Upper lobe of left lung (tissue), 6 donors: ENCODE data around the gene HSPG2. TPM values are rescaled to one million over a fixed set of nuclear protein-coding genes. Genes with fewer than 3 reads are reported as not detected.
A peak's percentile ranks its signal among the peaks of the same experiment; 100 is the strongest.

Experiments
- ATAC-seq, 2 donors: fragments of 200-7000 bp; cut with Tn5 transposase; one replicate each; pipeline ENCODE4 v1.9.1; 2022; ENCODE audit warnings: mild to moderate bottlenecking in 2 of 2, moderate library complexity in 2 of 2; ENCODE audit not compliant: low FRiP score in 2 of 2
- DNase-seq, 2 donors: peaks; one replicate each; pipeline ENCODE4 v3.0.0-alpha.2; 2019 to 2020
- H3K27ac ChIP-seq, 4 donors: fragments of 200-600 bp; sonication (generic); one replicate each; pipeline ENCODE4 v1.5.1; 2016 to 2019
- H3K27me3 ChIP-seq, 4 donors: fragments of 200-600 bp; sonication (generic); one replicate each; pipeline ENCODE4 v1.5.1; 2017 to 2019
- H3K36me3 ChIP-seq, 4 donors: fragments of 200-600 bp; sonication (generic); one replicate each; pipeline ENCODE4 v1.5.1; 2016 to 2019
- H3K4me1 ChIP-seq, 4 donors: fragments of 200-600 bp; sonication (generic); one replicate each; pipeline ENCODE4 v1.5.1; 2018 to 2019
- H3K4me3 ChIP-seq, 4 donors: fragments of 200-600 bp; sonication (generic); one replicate each; pipeline ENCODE4 v1.5.1; 2017 to 2019; ENCODE audit warnings: mild to moderate bottlenecking in 2 of 4, moderate library complexity in 1 of 4
- H3K9me3 ChIP-seq, 4 donors: fragments of 200-600 bp; sonication (generic); one replicate each; pipeline ENCODE4 v1.5.1; 2018 to 2019
- EP300 ChIP-seq, 4 donors: sonication (generic); formaldehyde crosslinking; IDR thresholded peaks; one replicate each; pipeline ENCODE4 v1.5.1; 2017; ENCODE audit warnings: antibody characterized with exemption in 4 of 4, control low read depth in 2 of 4
- POLR2A ChIP-seq, 4 donors: fragments of 450-650 bp; IDR thresholded peaks; one replicate each; pipeline ENCODE4 v1.5.1; 2016 to 2017; ENCODE audit warnings: antibody characterized with exemption in 4 of 4, mild to moderate bottlenecking in 2 of 4
- POLR2AphosphoS5 ChIP-seq, 2 donors: sonication (generic); formaldehyde crosslinking; IDR thresholded peaks; one replicate each; pipeline ENCODE4 v1.5.1; 2017; ENCODE audit warnings: antibody characterized with exemption in 2 of 2
- WGBS, 2 donors: methylation state at CpG; one replicate each; pipeline ENCODE4 v1.1.5; 2017 to 2018; 5-methylcytosine and 5-hydroxymethylcytosine counted together
- total RNA-seq, 6 donors: library from RNA; depleted of rRNA in 4 of 6; stranded (reverse); fragments of >200 nt in 4 of 6; gene quantifications; one replicate each; pipeline versions ENCODE4 v1.1.0 to v1.2.1, GENCODE V29; 2016 to 2021
- TF ChIP-seq, protein P1 (sequence below), 6 experiments: fragments of 450-650 bp in 4 of 6; fragments of 200-600 bp in 2 of 6; sonication (generic) in 2 of 6; IDR thresholded peaks; one replicate each; pipeline ENCODE4 v1.5.1; 2016 to 2019; ENCODE audit warnings: antibody characterized with exemption in 6 of 6
- donor health status: DM: no; HTN: no; CAD: no; lungs with moderate emphysema.
- donor health status: DM: no; HTN: yes; CAD: no; lungs with severe emphysema.

The HSPG2 gene
- total RNA-seq, 6 donors from 2014 or later: 104 to 433 (median 227) TPM

DNA sequence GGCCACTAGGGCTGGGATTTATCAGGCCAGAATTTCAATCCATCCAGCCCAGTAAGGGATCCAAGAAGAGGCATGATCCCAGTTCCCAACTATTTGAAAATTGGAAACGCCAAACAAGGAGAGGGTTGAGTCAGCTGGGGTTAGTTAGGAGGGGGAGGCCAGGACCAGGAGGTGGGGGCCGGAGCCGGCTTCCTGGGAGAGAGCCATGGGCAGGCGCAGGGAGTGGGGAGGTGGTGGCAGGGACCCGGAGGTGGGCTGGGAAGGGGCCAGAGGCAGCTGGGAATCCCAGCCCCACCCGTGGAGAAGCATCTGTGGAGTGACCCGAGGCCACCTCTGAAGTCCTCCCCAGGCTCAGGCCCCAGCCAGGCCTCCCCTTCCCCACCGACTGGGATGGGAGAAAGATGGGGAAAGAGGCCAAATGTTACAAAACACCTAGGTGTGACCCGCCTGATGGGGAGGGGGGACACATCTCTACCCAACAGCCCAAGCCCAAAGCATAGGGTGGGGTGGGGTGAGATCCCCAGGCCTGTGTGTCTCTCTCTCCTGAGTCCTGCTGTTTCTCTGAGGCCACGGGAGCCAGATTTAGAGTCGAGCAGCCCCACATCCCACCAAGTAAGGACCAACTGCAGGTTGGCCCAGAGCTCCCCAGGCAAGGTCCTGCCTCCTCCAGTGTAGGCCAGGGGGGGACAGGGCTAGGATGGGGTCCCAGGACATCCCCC lies 10.1 kb downstream of the HSPG2 start:
- peaks cover 52 to 61% (median 56%) of the 10 kb centered on the region in 4 donors for H3K4me1 ChIP-seq
- TF ChIP-seq POLR2A (IDR thresholded peaks at IDR 0.05) (no peak), EP300 (IDR thresholded peaks at IDR 0.05) (no peak), POLR2AphosphoS5 (IDR thresholded peaks at IDR 0.05) (no peak)
- TF ChIP-seq, protein P1, sequence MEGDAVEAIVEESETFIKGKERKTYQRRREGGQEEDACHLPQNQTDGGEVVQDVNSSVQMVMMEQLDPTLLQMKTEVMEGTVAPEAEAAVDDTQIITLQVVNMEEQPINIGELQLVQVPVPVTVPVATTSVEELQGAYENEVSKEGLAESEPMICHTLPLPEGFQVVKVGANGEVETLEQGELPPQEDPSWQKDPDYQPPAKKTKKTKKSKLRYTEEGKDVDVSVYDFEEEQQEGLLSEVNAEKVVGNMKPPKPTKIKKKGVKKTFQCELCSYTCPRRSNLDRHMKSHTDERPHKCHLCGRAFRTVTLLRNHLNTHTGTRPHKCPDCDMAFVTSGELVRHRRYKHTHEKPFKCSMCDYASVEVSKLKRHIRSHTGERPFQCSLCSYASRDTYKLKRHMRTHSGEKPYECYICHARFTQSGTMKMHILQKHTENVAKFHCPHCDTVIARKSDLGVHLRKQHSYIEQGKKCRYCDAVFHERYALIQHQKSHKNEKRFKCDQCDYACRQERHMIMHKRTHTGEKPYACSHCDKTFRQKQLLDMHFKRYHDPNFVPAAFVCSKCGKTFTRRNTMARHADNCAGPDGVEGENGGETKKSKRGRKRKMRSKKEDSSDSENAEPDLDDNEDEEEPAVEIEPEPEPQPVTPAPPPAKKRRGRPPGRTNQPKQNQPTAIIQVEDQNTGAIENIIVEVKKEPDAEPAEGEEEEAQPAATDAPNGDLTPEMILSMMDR (IDR thresholded peaks at IDR 0.05): no peak
- H3K27ac ChIP-seq: peak overlapping the region; percentile 64 to 85 (median 78)
- WGBS, 2 donors: 44 to 54% methylated on average over 9 to 11 of the region's 11 CpGs
- H3K27me3 ChIP-seq: no peaks in the 10 kb centered on the region
- no peak overlapping the region for H3K4me3 ChIP-seq
- no peaks in the 10 kb centered on the region for H3K9me3 ChIP-seq
- peak in 1 of 2 donors; percentile 80 for DNase-seq
- peak in 1 of 2 donors; percentile 82 for ATAC-seq
- H3K36me3 ChIP-seq: no peaks in the 10 kb centered on the region

DNA sequence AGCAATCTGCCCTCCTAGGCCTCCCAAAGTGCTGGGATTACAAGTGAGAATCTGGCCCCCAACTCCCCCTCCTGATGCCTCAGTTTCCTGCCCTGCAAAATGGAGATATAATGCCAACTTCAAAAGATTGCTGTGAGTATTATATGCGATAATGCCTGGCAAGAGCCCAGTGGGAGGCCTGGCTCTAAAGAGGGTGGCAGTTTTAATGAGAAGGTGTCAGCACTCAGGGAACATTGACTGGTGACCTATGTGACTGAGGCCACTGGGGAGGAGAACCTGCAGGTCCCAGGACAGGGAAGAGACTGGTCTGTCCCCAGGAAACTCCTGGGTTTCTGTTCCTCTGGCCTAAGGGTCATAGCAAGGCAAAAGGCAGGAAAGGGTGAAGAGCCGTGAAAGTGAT lies 11.0 kb downstream of the HSPG2 start:
- Histone ChIP-seq H3K27me3 (no peaks in the 10 kb centered on the region), H3K27ac (peak overlapping the region in 3 of 4 donors; percentile 49 to 81 (median 75)), H3K4me1 (peaks cover 44 to 54% (median 50%) of the 10 kb centered on the region in 4 donors), H3K4me3 (no peak overlapping the region), H3K9me3 (no peaks in the 10 kb centered on the region), H3K36me3 (no peaks in the 10 kb centered on the region)
- TF ChIP-seq POLR2AphosphoS5 (IDR thresholded peaks at IDR 0.05): no peak
- TF ChIP-seq POLR2A (IDR thresholded peaks at IDR 0.05): no peak
- TF ChIP-seq, protein P1 (IDR thresholded peaks at IDR 0.05): no peak
- no peak for TF ChIP-seq EP300 (IDR thresholded peaks at IDR 0.05)
- DNase-seq: no peak
- ATAC-seq: no peak
- 73 to 88% methylated on average over 2 of the region's 2 CpGs for WGBS, 2 donors

DNA sequence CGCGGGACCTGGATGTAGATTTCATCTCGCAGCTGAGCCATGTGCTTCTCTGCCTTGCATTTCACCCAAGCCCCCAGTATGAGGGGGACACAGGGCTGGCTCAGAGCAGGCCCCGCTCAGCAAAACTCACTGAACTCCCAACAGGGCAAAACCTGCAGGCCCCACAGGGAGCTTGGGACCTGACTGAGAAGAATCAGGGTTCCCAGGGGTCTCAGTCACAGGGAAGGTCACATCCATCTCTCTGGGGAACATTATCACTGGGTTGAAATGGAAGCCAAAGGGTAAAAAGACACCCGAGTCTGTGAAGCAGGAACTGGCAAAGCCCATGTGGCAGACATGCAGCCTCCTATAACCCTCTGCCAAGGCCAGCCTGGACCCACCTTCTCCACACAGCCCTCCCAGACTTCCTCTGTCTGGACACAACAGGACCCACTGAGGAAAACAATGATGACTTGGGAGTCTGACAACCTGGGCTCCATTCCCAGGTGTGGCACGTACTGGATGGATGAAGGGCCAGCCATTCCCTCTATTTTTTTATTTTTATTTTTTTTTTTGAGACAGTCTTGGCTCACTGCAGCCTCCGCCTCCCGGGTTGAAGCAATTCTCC lies 11.7 kb downstream of the HSPG2 start:
- DNase-seq (no peak), ATAC-seq (no peak)
- no peaks in the 10 kb centered on the region for H3K27me3 ChIP-seq
- no peak overlapping the region for H3K4me3 ChIP-seq
- H3K27ac ChIP-seq: peak overlapping the region; percentile 4 to 81 (median 46)
- H3K36me3 ChIP-seq: no peaks in the 10 kb centered on the region
- H3K9me3 ChIP-seq: no peaks in the 10 kb centered on the region
- TF ChIP-seq, protein P1 (IDR thresholded peaks at IDR 0.05): no peak
- TF ChIP-seq POLR2A (IDR thresholded peaks at IDR 0.05) (no peak), POLR2AphosphoS5 (IDR thresholded peaks at IDR 0.05) (no peak)
- H3K4me1 ChIP-seq: peaks cover 44 to 53% (median 50%) of the 10 kb centered on the region in 4 donors
- WGBS, 2 donors: 70 to 82% methylated on average over 7 to 8 of the region's 8 CpGs

DNA sequence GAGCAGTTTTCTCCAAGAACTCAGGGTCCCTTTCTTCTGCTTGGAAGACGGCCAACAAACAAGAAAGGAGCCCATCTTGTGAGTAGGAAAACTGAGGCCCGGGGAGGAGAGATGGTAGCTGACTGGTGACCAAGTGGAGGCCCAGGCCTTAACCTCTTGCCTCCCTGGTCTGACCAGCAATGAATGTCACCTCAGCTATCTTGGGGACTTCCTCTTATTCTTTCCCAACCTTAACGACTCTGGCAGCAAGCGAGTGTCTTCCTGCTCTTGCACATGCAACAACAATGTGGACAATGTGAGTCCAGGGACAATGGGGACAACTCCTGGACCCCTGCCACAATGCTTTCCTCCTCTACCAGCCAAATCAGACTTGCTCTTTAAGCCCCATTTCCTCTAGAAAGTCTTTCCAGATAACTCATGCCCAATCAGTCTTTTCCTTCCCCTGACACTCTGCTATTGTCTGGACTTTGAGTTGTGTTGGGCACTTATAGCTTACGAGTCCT lies 12.6 kb downstream of the HSPG2 start:
- no peaks in the 10 kb centered on the region for H3K36me3 ChIP-seq
- no peak overlapping the region for H3K4me3 ChIP-seq
- ATAC-seq: no peak
- no peaks in the 10 kb centered on the region for H3K9me3 ChIP-seq
- DNase-seq: no peak
- H3K4me1 ChIP-seq: peaks cover 42 to 58% (median 53%) of the 10 kb centered on the region in 4 donors
- H3K27me3 ChIP-seq: no peaks in the 10 kb centered on the region
- TF ChIP-seq, protein P1 (IDR thresholded peaks at IDR 0.05): no peak
- TF ChIP-seq POLR2AphosphoS5 (IDR thresholded peaks at IDR 0.05) (peak in 1 of 2 donors; percentile 58), EP300 (IDR thresholded peaks at IDR 0.05) (no peak)
- 39 to 52% methylated on average over 5 of the region's 5 CpGs for WGBS, 2 donors
- H3K27ac ChIP-seq: peak overlapping the region in 2 of 4 donors; percentile 67 to 81
